ENCODE measurements around the gene UBE2C. TPM values are rescaled to one million over a fixed set of nuclear protein-coding genes. Genes with fewer than 3 reads are reported as not detected.
"Not testable (repeated sequence)": the region's sequence is repeated elsewhere in the genome, so short reads cannot be mapped to it uniquely, and the experiment has no call there.

UBE2C gene
- total and polyA plus RNA-seq, 10 donors = 3.0 to 56.4 (median 13.5) TPM

GRCh38 chr20:45827712-45828111, 15.3 kb downstream of the UBE2C start:
- DNase-seq = no peak
- H3K27ac ChIP-seq = peak overlapping the region in 3 of 8 donors; percentile 44 to 74 (median 67)
- H3K4me3 ChIP-seq = no peak overlapping the region
- no peaks in the 10 kb centered on the region for H3K36me3 ChIP-seq
- TF ChIP-seq CTCF (IDR thresholded peaks at IDR 0.05 in 8 of 11, conservative IDR thresholded peaks at IDR 0.05 in 3 of 11) (no peak), POLR2A (IDR thresholded peaks at IDR 0.05) (no peak), POLR2AphosphoS5 (IDR thresholded peaks at IDR 0.05) (no peak)
- peaks cover 0 to 21% (median 13%) of the 10 kb centered on the region in 7 donors for H3K27me3 ChIP-seq (replicated peaks in 1 of 7)
- H3K9me3 ChIP-seq = no peaks in the 10 kb centered on the region
- WGBS, 5 donors = 73 to 88% (median 82%) methylated on average over 6 of the region's 6 CpGs
- H3K4me1 ChIP-seq = peaks cover 6 to 39% (median 27%) of the 10 kb centered on the region in 6 donors
- intact Hi-C loops (cut with DNase I; ENCODE audit: low total_unique reads) = no loop called here

- peaks cover 0 to 12% (median 4%) of the 10 kb centered on the region in 7 donors for H3K27me3 ChIP-seq (replicated peaks in 1 of 7)
- DNase-seq = peak; percentile 51
- H3K27ac ChIP-seq = peak overlapping the region in 5 of 8 donors; percentile 10 to 54 (median 22)
- H3K4me1 ChIP-seq = peaks cover 6 to 39% (median 28%) of the 10 kb centered on the region in 6 donors
- no peak for TF ChIP-seq POLR2A (IDR thresholded peaks at IDR 0.05)
- no peak for TF ChIP-seq CTCF (IDR thresholded peaks at IDR 0.05 in 8 of 11, conservative IDR thresholded peaks at IDR 0.05 in 3 of 11)
- TF ChIP-seq POLR2AphosphoS5 (IDR thresholded peaks at IDR 0.05) = no peak
- no peak overlapping the region for H3K4me3 ChIP-seq
- no peaks in the 10 kb centered on the region for H3K9me3 ChIP-seq
- 57 to 77% (median 63%) methylated on average over 2 of the region's 2 CpGs for WGBS, 5 donors
- intact Hi-C loops (cut with DNase I; ENCODE audit: low total_unique reads) = no loop called here
- H3K36me3 ChIP-seq = no peaks in the 10 kb centered on the region
These were observed 16.1 kb downstream of the UBE2C start for GRCh38 chr20:45828589-45828988.

GRCh38 chr20:45829673-45830106, 17.2 kb downstream of the UBE2C start:
- DNase-seq = peak; percentile 23
- H3K36me3 ChIP-seq; H3K4me3 ChIP-seq; H3K9me3 ChIP-seq; intact Hi-C loops (cut with DNase I; ENCODE audit: low total_unique reads); H3K27me3 ChIP-seq (replicated peaks in 1 of 7); H3K27ac ChIP-seq: not testable (repeated sequence)
- WGBS, 5 donors = 81 to 95% (median 94%) methylated on average over 4 of the region's 4 CpGs
- peaks cover 6 to 38% (median 27%) of the 10 kb centered on the region in 6 donors for H3K4me1 ChIP-seq

- Histone ChIP-seq H3K9me3 (no peaks in the 10 kb centered on the region), H3K4me3 (peak overlapping the region in 1 of 8 donors; percentile 90), H3K27me3 (replicated peaks in 1 of 7) (no peaks in the 10 kb centered on the region), H3K36me3 (peaks cover 0 to 12% (median 0%) of the 10 kb centered on the region in 6 donors), H3K4me1 (peaks cover 19 to 62% (median 45%) of the 10 kb centered on the region in 6 donors), H3K27ac (peak overlapping the region; percentile 64 to 93 (median 86))
- no peak for TF ChIP-seq CTCF (IDR thresholded peaks at IDR 0.05 in 8 of 11, conservative IDR thresholded peaks at IDR 0.05 in 3 of 11)
- TF ChIP-seq POLR2A (IDR thresholded peaks at IDR 0.05) = no peak
- WGBS, 5 donors = 62 to 81% (median 67%) methylated on average over 4 of the region's 4 CpGs
- no peak for DNase-seq
- intact Hi-C loops (cut with DNase I; ENCODE audit: low total_unique reads) = no loop called here
These were observed 20.2 kb downstream of the UBE2C start for GRCh38 chr20:45832619-45833018.
